B cell (primary cell): ENCODE data around the gene RTL5.

Experiments used
- CTCF ChIP-seq: fragments of 200-600 bp; IDR thresholded peaks from one replicate; pipeline ENCODE4 v1.8.0; 2022; ENCODE audit warnings: antibody characterized with exemption, mild to moderate bottlenecking
- EZH2 ChIP-seq: IDR thresholded peaks from 2 replicates; pipeline ENCODE4 v1.6.1; 2012; ENCODE audit warnings: borderline replicate concordance, low read depth, mild to moderate bottlenecking, moderate library complexity, low read length; ENCODE audit not compliant: insufficient read depth, poor library complexity, severe bottlenecking

GRCh38 chrX:72102760-72103159, 29.0 kb downstream of the RTL5 start:
- no peak for TF ChIP-seq CTCF
- no peak for TF ChIP-seq EZH2
